A549 treated with GW870086 at 1 μM for 4 hours (cell line): ENCODE results near the gene PTCHD4. TPM values are rescaled to one million over a fixed set of nuclear protein-coding genes. Genes with fewer than 3 reads are reported as not detected.

Experiments used
- total RNA-seq: library from RNA; stranded (reverse); fragments of 200-300 nt; extraction: Qiagen RNA extraction; gene quantifications from 5 replicates; pipeline ENCODE4 v1.2.3, GENCODE V29; 2022; ENCODE audit warnings: low read depth

Gene PTCHD4
- 0.05 to 0.06 TPM in 2 of 5 replicates, not detected in the others for total RNA-seq

GRCh38 chr6:48111143-48111506 lies at the start of gene PTCHD4:
TSS of gene PTCHD4 (minus strand) at chr6:48111197. CDS start at chr6:48068957, 42,240 bp downstream.

